ENCODE data around the gene B3GLCT.

The B3GLCT gene

GRCh38 chr13:31357581-31357980 is 157.8 kb downstream of the B3GLCT start:
- no peak for DNase-seq

- DNase-seq: no peak
These were observed 161.9 kb downstream of the B3GLCT start for GRCh38 chr13:31361673-31362072.

GRCh38 chr13:31365630-31366029 is 165.9 kb downstream of the B3GLCT start:
- DNase-seq: no peak

- DNase-seq: no peak
These were observed 167.6 kb downstream of the B3GLCT start for GRCh38 chr13:31367410-31367809.

GRCh38 chr13:31369213-31369612 is 169.4 kb downstream of the B3GLCT start:
- DNase-seq: no peak

- DNase-seq: no peak
These were observed 172.7 kb downstream of the B3GLCT start for GRCh38 chr13:31372454-31372853.

- DNase-seq: no peak
These were observed 174.9 kb downstream of the B3GLCT start for GRCh38 chr13:31374682-31375081.

GRCh38 chr13:31377946-31378345 is 178.2 kb downstream of the B3GLCT start:
- no peak for DNase-seq

GRCh38 chr13:31380715-31381114 is 180.9 kb downstream of the B3GLCT start:
- no peak for DNase-seq

Data from NCI-H774 (cell line).